ENCODE results near the gene ZNF326. TPM values are rescaled to one million over a fixed set of nuclear protein-coding genes. Genes with fewer than 3 reads are reported as not detected.

Gene ZNF326
- total and polyA plus RNA-seq, 10 of the 15 experiments (the other 5 are each of a cell fraction or from before 2014, with no cell fraction given) = 7.1 to 29.4 (median 21.9) TPM

GRCh38 chr1:90000934-90001676, 6.2 kb downstream of the ZNF326 start:
- no TSS peak for BruUV-seq (replicated peaks)

More at GRCh38 chr1:90000934-90001676, 6.2 kb downstream of the ZNF326 start:
- Histone ChIP-seq H4K20me1 (ENCODE audit: control insufficient read depth, insufficient read depth) (no peaks in the 10 kb centered on the region), H3K79me2 (ENCODE audit: control insufficient read depth, insufficient read depth, low read length) (peaks cover 54% of the 10 kb centered on the region), H2AFZ (ENCODE audit: control insufficient read depth, low read depth, low read length) (no peak overlapping the region), H3K36me3 (ENCODE audit: control insufficient read depth in 2 of 2, insufficient read depth in 2 of 2, low read length in 1 of 2) (peaks cover 0 to 9% of the 10 kb centered on the region in 2 experiments; a peak in 1 of 4 replicates), H3K9me3 (replicated peaks; ENCODE audit: control insufficient read depth, insufficient read depth, low read length) (no peaks in the 10 kb centered on the region), H3K4me3 (no peak overlapping the region), H3K4me1 (ENCODE audit: control insufficient read depth, insufficient read depth, low read length) (no peaks in the 10 kb centered on the region), H3K9ac (ENCODE audit: control insufficient read depth, insufficient read depth, low read length) (no peak overlapping the region), H3K4me2 (ENCODE audit: control insufficient read depth, insufficient read depth) (no peak overlapping the region), H3K27me3 (replicated peaks in 1 of 2; ENCODE audit: control insufficient read depth in 2 of 2, insufficient read depth in 2 of 2, low read length in 1 of 2) (no peaks in the 10 kb centered on the region), H3K27ac (ENCODE audit: control insufficient read depth, insufficient read depth) (no peak overlapping the region)
- SMC1A ChIA-PET (ENCODE audit: uncharacterized antibody, unreplicated experiment) = interaction anchor here (0.9 to 1.4 kb wide), 2 partner anchors 219 to 238 kb away, joined by 3 to 5 read pairs; no protein-coding TSS in a partner anchor
- TF ChIP-seq BMI1 (IDR thresholded peaks at IDR 0.05; ENCODE audit: borderline replicate concordance) (no peak), CREB1 (IDR thresholded peaks at IDR 0.05; ENCODE audit: low read depth) (no peak), MEF2A (IDR thresholded peaks at IDR 0.05; ENCODE audit: insufficient read depth, low read depth, low read length) (no peak), MEF2B (IDR thresholded peaks at IDR 0.05; ENCODE audit: partially characterized antibody, poor library complexity, severe bottlenecking) (peak; percentile 50), CTCF (IDR thresholded peaks at IDR 0.05 in 2 of 3, conservative IDR thresholded peaks at IDR 0.05 in 1 of 3; ENCODE audit: control insufficient read depth in 2 of 3, extremely low read depth in 1 of 3, insufficient read depth in 1 of 3, low read depth in 3 of 3, low read length in 3 of 3) (peak; percentile 32 to 44 (median 35); a peak in 3 of 6 replicates), BRCA1 (IDR thresholded peaks at IDR 0.05; ENCODE audit: low read depth, low read length) (no peak), ZNF687 (IDR thresholded peaks at IDR 0.05) (no peak), USF2 (IDR thresholded peaks at IDR 0.05; ENCODE audit: borderline replicate concordance, low read depth, low read length) (no peak), JUNB (IDR thresholded peaks at IDR 0.05) (no peak)
- POLR2A ChIA-PET = interaction anchor here (0.6 to 0.7 kb wide), 2 partner anchors 1023 to 1503 kb away, joined by 4 read pairs; no protein-coding TSS in a partner anchor
- DNase-seq (ENCODE audit: low read depth, low spot score) = no peak
- intact Hi-C loops (cut with micrococcal nuclease; ENCODE audit: unreplicated experiment) = no loop called here
- in situ Hi-C loops (cut with MboI) = no loop called here
- no peak for FAIRE-seq
- peak; percentile 79 for ATAC-seq
- WGBS (ENCODE audit: insufficient coverage, insufficient replicate concordance, low lambda C conversion rate, missing lambda C conversion rate) = 100% methylated on average over 1 of the region's 2 CpGs
- RAD21 ChIA-PET (ENCODE audit: unreplicated experiment) = interaction anchor here (0.7 kb wide), 1 partner anchor 9 kb away, joined by 3 read pairs; no protein-coding TSS in a partner anchor
- CTCF ChIA-PET = interaction anchor here (0.5 to 1.9 kb wide), 7 partner anchors 197 to 1053 kb away, joined by 3 to 6 read pairs (median 3); no protein-coding TSS in a partner anchor
